GM12878 (cell line): ENCODE measurements around the gene EDC3.

ENCODE experiments used
- EP300 ChIP-seq, 2 experiments: fragments of 150-350 bp in 1 of 2; IDR thresholded peaks; 2 replicates each; pipeline ENCODE4 v1.6.1; 2011 to 2012; ENCODE audit warnings: low read depth in 2 of 2, low read length in 2 of 2, borderline replicate concordance in 1 of 2, improper control_type of control experiment in 1 of 2, inconsistent platforms in 1 of 2; ENCODE audit not compliant: control insufficient read depth in 1 of 2
- NFYB ChIP-seq: IDR thresholded peaks from 2 replicates; pipeline ENCODE4 v1.6.1; 2011; ENCODE audit warnings: low read depth, mild to moderate bottlenecking, low read length, improper control_type of control experiment, moderate library complexity; ENCODE audit not compliant: insufficient read depth
- SMC3 ChIP-seq: IDR thresholded peaks from 2 replicates; pipeline ENCODE4 v1.6.1; 2011; ENCODE audit warnings: low read length, improper control_type of control experiment, borderline replicate concordance
- TAF1 ChIP-seq: IDR thresholded peaks from 2 replicates; pipeline ENCODE4 v1.6.1; 2011; ENCODE audit warnings: mild to moderate bottlenecking, low read depth, low read length, borderline replicate concordance
- YY1 ChIP-seq: IDR thresholded peaks from 2 replicates; pipeline ENCODE4 v1.6.1; 2011; ENCODE audit warnings: low read depth, mild to moderate bottlenecking, low read length
- ZBTB40 ChIP-seq: fragments of 450-650 bp; IDR thresholded peaks from 2 replicates; pipeline ENCODE4 v1.6.1; 2016; ENCODE audit warnings: mild to moderate bottlenecking, moderate library complexity, borderline replicate concordance
- TF ChIP-seq, protein P1 (sequence below): IDR thresholded peaks from 2 replicates; pipeline ENCODE4 v1.6.1; 2012; ENCODE audit warnings: mild to moderate bottlenecking, low read depth, low read length

DNA sequence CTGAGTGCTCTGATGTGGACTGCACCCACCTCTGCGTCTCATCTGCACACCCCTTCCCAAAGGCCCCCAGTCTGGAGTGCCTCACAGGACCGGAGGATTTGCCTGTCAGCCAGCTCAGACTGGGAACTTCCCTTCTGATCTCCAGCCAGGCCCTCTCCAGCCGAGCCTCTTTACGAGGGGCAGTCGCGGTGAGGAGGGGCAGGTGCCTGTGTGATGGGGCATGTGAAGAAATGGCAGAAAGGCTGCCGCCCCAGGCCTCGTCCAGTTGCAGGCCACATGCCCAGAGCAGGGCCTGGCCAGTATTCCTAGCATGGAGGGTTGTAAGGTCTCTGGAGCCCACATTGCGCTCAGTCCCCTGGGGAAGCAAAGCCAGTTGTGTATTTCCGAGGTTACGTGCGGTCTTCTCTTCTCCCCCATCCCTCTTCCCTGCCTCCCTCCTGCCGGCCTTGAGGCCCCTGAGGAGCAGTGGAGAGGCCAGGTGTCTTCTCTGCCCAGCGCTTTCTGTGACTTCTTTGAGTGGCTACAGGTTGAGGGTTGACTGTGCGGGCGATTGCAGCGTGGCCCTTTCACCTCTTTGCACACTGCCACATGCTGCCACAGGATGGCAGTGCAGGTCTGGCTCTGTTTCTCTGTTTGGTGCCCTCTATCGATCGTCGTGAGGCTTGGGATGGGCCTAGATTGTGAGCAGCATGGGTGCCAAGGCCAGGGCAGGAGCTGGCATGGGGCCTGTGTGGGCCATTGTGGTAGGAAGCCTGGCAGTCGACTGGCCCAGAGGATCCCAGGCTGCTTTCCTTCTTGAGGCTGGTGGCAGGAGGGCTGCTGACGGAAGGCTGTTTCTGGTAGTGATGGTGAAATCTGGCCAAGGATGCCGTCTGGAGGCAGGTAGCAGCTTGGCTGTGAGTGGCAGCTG is 74.9 kb downstream of the EDC3 start:
- TF ChIP-seq EP300 (IDR thresholded peaks at IDR 0.05; ENCODE audit: borderline replicate concordance in 1 of 2, control insufficient read depth in 1 of 2, low read depth in 2 of 2, low read length in 2 of 2) (no peak), SMC3 (peak; percentile 80), NFYB (no peak), ZBTB40 (no peak), YY1 (peak; percentile 71; the same call in 1 of the 2 replicates), TAF1 (no peak)
- TF ChIP-seq, protein P1, sequence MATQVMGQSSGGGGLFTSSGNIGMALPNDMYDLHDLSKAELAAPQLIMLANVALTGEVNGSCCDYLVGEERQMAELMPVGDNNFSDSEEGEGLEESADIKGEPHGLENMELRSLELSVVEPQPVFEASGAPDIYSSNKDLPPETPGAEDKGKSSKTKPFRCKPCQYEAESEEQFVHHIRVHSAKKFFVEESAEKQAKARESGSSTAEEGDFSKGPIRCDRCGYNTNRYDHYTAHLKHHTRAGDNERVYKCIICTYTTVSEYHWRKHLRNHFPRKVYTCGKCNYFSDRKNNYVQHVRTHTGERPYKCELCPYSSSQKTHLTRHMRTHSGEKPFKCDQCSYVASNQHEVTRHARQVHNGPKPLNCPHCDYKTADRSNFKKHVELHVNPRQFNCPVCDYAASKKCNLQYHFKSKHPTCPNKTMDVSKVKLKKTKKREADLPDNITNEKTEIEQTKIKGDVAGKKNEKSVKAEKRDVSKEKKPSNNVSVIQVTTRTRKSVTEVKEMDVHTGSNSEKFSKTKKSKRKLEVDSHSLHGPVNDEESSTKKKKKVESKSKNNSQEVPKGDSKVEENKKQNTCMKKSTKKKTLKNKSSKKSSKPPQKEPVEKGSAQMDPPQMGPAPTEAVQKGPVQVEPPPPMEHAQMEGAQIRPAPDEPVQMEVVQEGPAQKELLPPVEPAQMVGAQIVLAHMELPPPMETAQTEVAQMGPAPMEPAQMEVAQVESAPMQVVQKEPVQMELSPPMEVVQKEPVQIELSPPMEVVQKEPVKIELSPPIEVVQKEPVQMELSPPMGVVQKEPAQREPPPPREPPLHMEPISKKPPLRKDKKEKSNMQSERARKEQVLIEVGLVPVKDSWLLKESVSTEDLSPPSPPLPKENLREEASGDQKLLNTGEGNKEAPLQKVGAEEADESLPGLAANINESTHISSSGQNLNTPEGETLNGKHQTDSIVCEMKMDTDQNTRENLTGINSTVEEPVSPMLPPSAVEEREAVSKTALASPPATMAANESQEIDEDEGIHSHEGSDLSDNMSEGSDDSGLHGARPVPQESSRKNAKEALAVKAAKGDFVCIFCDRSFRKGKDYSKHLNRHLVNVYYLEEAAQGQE: no peak
